GM12878 (cell line): ENCODE data around the gene PRKG1.

ENCODE experiments used
- CBFB ChIP-seq: IDR thresholded peaks from 2 replicates; pipeline ENCODE4 v1.6.1; 2016; ENCODE audit warnings: antibody characterized with exemption, low read depth
- CREB1 ChIP-seq: IDR thresholded peaks from 2 replicates; pipeline ENCODE4 v1.6.1; 2012; ENCODE audit warnings: low read depth, mild to moderate bottlenecking, inconsistent platforms
- CREM ChIP-seq: IDR thresholded peaks from 2 replicates; pipeline ENCODE4 v1.6.1; 2014; ENCODE audit warnings: antibody characterized with exemption, low read depth
- ELK1 ChIP-seq: IDR thresholded peaks from 2 replicates; pipeline ENCODE4 v1.6.1; 2012; ENCODE audit warnings: low read depth, low read length, improper control_type of control experiment
- EP300 ChIP-seq, 2 experiments: fragments of 150-350 bp in 1 of 2; IDR thresholded peaks; 2 replicates each; pipeline ENCODE4 v1.6.1; 2011 to 2012; ENCODE audit warnings: low read depth in 2 of 2, low read length in 2 of 2, borderline replicate concordance in 1 of 2, improper control_type of control experiment in 1 of 2, inconsistent platforms in 1 of 2; ENCODE audit not compliant: control insufficient read depth in 1 of 2
- EZH2 ChIP-seq: IDR thresholded peaks from 2 replicates; pipeline ENCODE4 v1.6.1; 2012; ENCODE audit warnings: low read depth, mild to moderate bottlenecking, control low read depth, inconsistent platforms, low read length, borderline replicate concordance; ENCODE audit not compliant: control insufficient read depth
- JUND ChIP-seq: IDR thresholded peaks from 2 replicates; pipeline ENCODE4 v1.6.1; 2012; ENCODE audit warnings: low read depth, mild to moderate bottlenecking, low read length, improper control_type of control experiment, moderate library complexity
- MYC ChIP-seq: IDR thresholded peaks from 2 replicates; pipeline ENCODE4 v1.6.1; 2011; ENCODE audit warnings: mild to moderate bottlenecking, low read length, moderate library complexity, inconsistent platforms; ENCODE audit not compliant: insufficient read depth, insufficient replicate concordance, insufficient read length, severe bottlenecking
- POLR2AphosphoS5 ChIP-seq: IDR thresholded peaks from 2 replicates; pipeline ENCODE4 v1.6.1; 2011; ENCODE audit warnings: mild to moderate bottlenecking, low read length, inconsistent platforms
- RCOR1 ChIP-seq: conservative IDR thresholded peaks from 2 replicates; pipeline ENCODE4 v1.6.1; 2012; ENCODE audit warnings: low read depth, low read length, improper control_type of control experiment
- ZNF24 ChIP-seq: fragments of 450-650 bp; IDR thresholded peaks from 2 replicates; pipeline ENCODE4 v1.6.1; 2017; ENCODE audit warnings: antibody characterized with exemption, mild to moderate bottlenecking
- ZNF622 ChIP-seq: fragments of 450-650 bp; IDR thresholded peaks from 2 replicates; pipeline ENCODE4 v1.6.1; 2017; ENCODE audit warnings: mild to moderate bottlenecking, inconsistent platforms
- TF ChIP-seq, protein P1 (sequence below), 3 experiments: IDR thresholded peaks in 2 of 3; conservative IDR thresholded peaks in 1 of 3; 2 replicates each; pipeline ENCODE4 v1.5.1; 2011; ENCODE audit warnings: low read depth in 3 of 3, low read length in 3 of 3, mild to moderate bottlenecking in 3 of 3, control low read depth in 2 of 3, moderate library complexity in 2 of 3, inconsistent platforms in 1 of 3, mixed read lengths in 1 of 3; ENCODE audit not compliant: control insufficient read depth in 2 of 3, insufficient read depth in 1 of 3; ENCODE audit errors: extremely low read depth in 1 of 3

DNA sequence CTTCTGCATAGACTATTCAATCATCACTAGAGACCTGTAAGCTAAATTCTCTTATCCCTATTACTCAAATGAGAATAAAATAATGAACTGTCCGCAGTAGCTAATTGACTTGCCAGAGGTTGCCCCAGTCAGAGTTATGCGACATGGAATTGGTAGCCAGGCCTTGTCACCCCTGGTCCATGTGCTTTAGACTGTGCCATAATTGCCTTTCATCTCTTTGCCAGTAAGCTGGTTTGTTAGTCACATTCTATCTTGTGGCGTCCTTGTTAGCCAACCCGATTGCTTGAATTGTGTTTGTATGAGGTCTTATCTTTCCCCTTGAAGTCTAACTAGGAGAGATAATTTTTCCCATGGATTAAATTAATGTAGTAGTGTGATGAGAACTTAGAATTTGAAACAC is 362.5 kb downstream of the PRKG1 start:
- TF ChIP-seq, protein P1, sequence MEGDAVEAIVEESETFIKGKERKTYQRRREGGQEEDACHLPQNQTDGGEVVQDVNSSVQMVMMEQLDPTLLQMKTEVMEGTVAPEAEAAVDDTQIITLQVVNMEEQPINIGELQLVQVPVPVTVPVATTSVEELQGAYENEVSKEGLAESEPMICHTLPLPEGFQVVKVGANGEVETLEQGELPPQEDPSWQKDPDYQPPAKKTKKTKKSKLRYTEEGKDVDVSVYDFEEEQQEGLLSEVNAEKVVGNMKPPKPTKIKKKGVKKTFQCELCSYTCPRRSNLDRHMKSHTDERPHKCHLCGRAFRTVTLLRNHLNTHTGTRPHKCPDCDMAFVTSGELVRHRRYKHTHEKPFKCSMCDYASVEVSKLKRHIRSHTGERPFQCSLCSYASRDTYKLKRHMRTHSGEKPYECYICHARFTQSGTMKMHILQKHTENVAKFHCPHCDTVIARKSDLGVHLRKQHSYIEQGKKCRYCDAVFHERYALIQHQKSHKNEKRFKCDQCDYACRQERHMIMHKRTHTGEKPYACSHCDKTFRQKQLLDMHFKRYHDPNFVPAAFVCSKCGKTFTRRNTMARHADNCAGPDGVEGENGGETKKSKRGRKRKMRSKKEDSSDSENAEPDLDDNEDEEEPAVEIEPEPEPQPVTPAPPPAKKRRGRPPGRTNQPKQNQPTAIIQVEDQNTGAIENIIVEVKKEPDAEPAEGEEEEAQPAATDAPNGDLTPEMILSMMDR (IDR thresholded peaks at IDR 0.05 in 2 of 3, conservative IDR thresholded peaks at IDR 0.05 in 1 of 3; ENCODE audit: control insufficient read depth in 2 of 3, extremely low read depth in 1 of 3, insufficient read depth in 1 of 3, low read depth in 3 of 3, low read length in 3 of 3): no peak
- TF ChIP-seq CBFB (no peak), EZH2 (no peak), ELK1 (no peak), ZNF24 (no peak), CREB1 (no peak), RCOR1 (no peak), POLR2AphosphoS5 (no peak), CREM (no peak), MYC (no peak), JUND (no peak), EP300 (IDR thresholded peaks at IDR 0.05; ENCODE audit: borderline replicate concordance in 1 of 2, control insufficient read depth in 1 of 2, low read depth in 2 of 2, low read length in 2 of 2) (no peak), ZNF622 (no peak)
